ENCODE measurements around the gene ATP6V0A4. TPM values are rescaled to one million over a fixed set of nuclear protein-coding genes. Genes with fewer than 3 reads are reported as not detected.
"Not testable (repeated sequence)": the region's sequence is repeated elsewhere in the genome, so short reads cannot be mapped to it uniquely, and the experiment has no call there.

Gene ATP6V0A4
- total RNA-seq, 1 donor from 2014 or later: 0.25 TPM

- TF ChIP-seq EZH2 (IDR thresholded peaks at IDR 0.05; ENCODE audit: insufficient read depth, low read length): no peak
- no peak for TF ChIP-seq CTCF (IDR thresholded peaks at IDR 0.05; ENCODE audit: insufficient read depth, low read depth, low read length)
- H3K36me3 Mint-ChIP-seq (ENCODE audit: low read depth, unreplicated experiment): no peaks in the 10 kb centered on the region
- H3K9me3 Mint-ChIP-seq (ENCODE audit: unreplicated experiment): peaks cover 4% of the 10 kb centered on the region
- no peak overlapping the region for H3K4me2 ChIP-seq (ENCODE audit: low read length)
- no peak overlapping the region for H3K4me3 Mint-ChIP-seq (ENCODE audit: unreplicated experiment)
- H3K9ac ChIP-seq (ENCODE audit: low read length): no peak overlapping the region
- DNase-seq (ENCODE audit: low read depth) (no peak), FAIRE-seq (no peak)
- no peak overlapping the region for H3K27ac Mint-ChIP-seq (ENCODE audit: unreplicated experiment)
- no peaks in the 10 kb centered on the region for H3K9me3 ChIP-seq (ENCODE audit: insufficient read depth, low read depth, low read length)
- H3K27me3 ChIP-seq (ENCODE audit: insufficient read depth, low read length): no peaks in the 10 kb centered on the region
- H3K4me1 Mint-ChIP-seq (ENCODE audit: low read depth, unreplicated experiment): no peaks in the 10 kb centered on the region
- H3K36me3 ChIP-seq (ENCODE audit: insufficient read depth, low read length): no peaks in the 10 kb centered on the region
- no peaks in the 10 kb centered on the region for H3K4me1 ChIP-seq (ENCODE audit: insufficient read depth, low read length)
- peaks cover 2% of the 10 kb centered on the region for H3K27me3 Mint-ChIP-seq (ENCODE audit: low read depth, unreplicated experiment)
- H3K79me2 ChIP-seq (ENCODE audit: insufficient read depth, low read length): no peaks in the 10 kb centered on the region
- H4K20me1 ChIP-seq (ENCODE audit: insufficient read depth, low read length): no peaks in the 10 kb centered on the region
- H2AFZ ChIP-seq (ENCODE audit: low read depth, low read length): no peak overlapping the region
- no peak overlapping the region for H3K4me3 ChIP-seq (ENCODE audit: insufficient read depth, low read depth, low read length)
- no peak overlapping the region for H3K27ac ChIP-seq (ENCODE audit: low read depth, low read length)
Observed at GRCh38 chr7:138698281-138698680, 99.7 kb downstream of the ATP6V0A4 start.

GRCh38 chr7:138697535-138698182, 100.3 kb downstream of the ATP6V0A4 start:
- Histone ChIP-seq H3K9me3 (ENCODE audit: insufficient read depth, low read depth, low read length) (no peaks in the 10 kb centered on the region), H2AFZ (ENCODE audit: low read depth, low read length) (no peak overlapping the region), H3K9ac (ENCODE audit: low read length) (no peak overlapping the region), H3K79me2 (ENCODE audit: insufficient read depth, low read length) (no peaks in the 10 kb centered on the region), H3K27ac (ENCODE audit: low read depth, low read length) (no peak overlapping the region), H3K27me3 (ENCODE audit: insufficient read depth, low read length) (no peaks in the 10 kb centered on the region), H3K4me2 (ENCODE audit: low read length) (no peak overlapping the region), H3K4me1 (ENCODE audit: insufficient read depth, low read length) (no peaks in the 10 kb centered on the region), H3K36me3 (ENCODE audit: insufficient read depth, low read length) (no peaks in the 10 kb centered on the region), H3K4me3 (ENCODE audit: insufficient read depth, low read depth, low read length) (no peak overlapping the region), H4K20me1 (ENCODE audit: insufficient read depth, low read length) (no peaks in the 10 kb centered on the region)
- H3K27me3 Mint-ChIP-seq (ENCODE audit: low read depth, unreplicated experiment): peaks cover 2% of the 10 kb centered on the region
- TF ChIP-seq EZH2 (IDR thresholded peaks at IDR 0.05; ENCODE audit: insufficient read depth, low read length) (no peak), CTCF (IDR thresholded peaks at IDR 0.05; ENCODE audit: insufficient read depth, low read depth, low read length) (no peak)
- no peak for FAIRE-seq
- H3K36me3 Mint-ChIP-seq (ENCODE audit: low read depth, unreplicated experiment): no peaks in the 10 kb centered on the region
- H3K4me1 Mint-ChIP-seq (ENCODE audit: low read depth, unreplicated experiment): no peaks in the 10 kb centered on the region
- H3K9me3 Mint-ChIP-seq (ENCODE audit: unreplicated experiment): peaks cover 4% of the 10 kb centered on the region
- H3K4me3 Mint-ChIP-seq (ENCODE audit: unreplicated experiment): no peak overlapping the region
- no peak overlapping the region for H3K27ac Mint-ChIP-seq (ENCODE audit: unreplicated experiment)
- no peak for DNase-seq (ENCODE audit: low read depth)

- H3K79me2 ChIP-seq (ENCODE audit: insufficient read depth, low read length); H3K36me3 Mint-ChIP-seq (ENCODE audit: low read depth, unreplicated experiment); FAIRE-seq; H3K4me3 ChIP-seq (ENCODE audit: insufficient read depth, low read depth, low read length); H3K4me3 Mint-ChIP-seq (ENCODE audit: unreplicated experiment); H3K4me1 Mint-ChIP-seq (ENCODE audit: low read depth, unreplicated experiment); H4K20me1 ChIP-seq (ENCODE audit: insufficient read depth, low read length); H2AFZ ChIP-seq (ENCODE audit: low read depth, low read length); H3K36me3 ChIP-seq (ENCODE audit: insufficient read depth, low read length); H3K4me2 ChIP-seq (ENCODE audit: low read length); H3K27ac ChIP-seq (ENCODE audit: low read depth, low read length); H3K27me3 Mint-ChIP-seq (ENCODE audit: low read depth, unreplicated experiment); H3K9me3 ChIP-seq (ENCODE audit: insufficient read depth, low read depth, low read length); H3K9ac ChIP-seq (ENCODE audit: low read length); H3K27ac Mint-ChIP-seq (ENCODE audit: unreplicated experiment); H3K9me3 Mint-ChIP-seq (ENCODE audit: unreplicated experiment); H3K27me3 ChIP-seq (ENCODE audit: insufficient read depth, low read length); H3K4me1 ChIP-seq (ENCODE audit: insufficient read depth, low read length); DNase-seq (ENCODE audit: low read depth): not testable (repeated sequence)
Observed at GRCh38 chr7:138695776-138696175, 102.2 kb downstream of the ATP6V0A4 start.

All from astrocyte (in vitro differentiated cells and primary cell).